Liver (tissue), 9 donors: Measurements from ENCODE around the gene KLC3. TPM values are rescaled to one million over a fixed set of nuclear protein-coding genes. Genes with fewer than 3 reads are reported as not detected.

Source experiments
- DNase-seq: peaks from one replicate; pipeline ENCODE4 v3.0.0-alpha.2; 2017; ENCODE audit warnings: low spot score
- H3K27ac ChIP-seq, 2 donors: one replicate each; pipeline ENCODE4 v1.7.0; 2013; ENCODE audit warnings: inconsistent platforms in 2 of 2, low read length in 2 of 2, control low read depth in 1 of 2, low read depth in 1 of 2, mild to moderate bottlenecking in 1 of 2
- H3K27me3 ChIP-seq, 4 donors: one replicate each; pipeline versions ENCODE4 v1.6.1 to v1.7.0; 2013; ENCODE audit warnings: low read length in 3 of 4, inconsistent platforms in 1 of 4, mild to moderate bottlenecking in 1 of 4, moderate library complexity in 1 of 4; ENCODE audit not compliant: control insufficient read depth in 4 of 4, insufficient read depth in 4 of 4
- H3K36me3 ChIP-seq, 4 donors: one replicate each; pipeline versions ENCODE4 v1.6.1 to v1.7.0; 2013; ENCODE audit warnings: low read length in 3 of 4, mild to moderate bottlenecking in 3 of 4, low read depth in 1 of 4, moderate library complexity in 1 of 4; ENCODE audit not compliant: control insufficient read depth in 4 of 4, insufficient read depth in 3 of 4
- H3K4me1 ChIP-seq, 4 donors: one replicate each; pipeline versions ENCODE4 v1.6.1 to v1.7.0; 2013; ENCODE audit warnings: low read length in 3 of 4, mild to moderate bottlenecking in 3 of 4, moderate library complexity in 1 of 4; ENCODE audit not compliant: control insufficient read depth in 4 of 4, insufficient read depth in 4 of 4
- H3K4me3 ChIP-seq, 3 donors: one replicate each; pipeline versions ENCODE4 v1.6.1 to v1.7.0; 2013; ENCODE audit warnings: low read length in 3 of 3, control low read depth in 1 of 3, low read depth in 1 of 3, mild to moderate bottlenecking in 1 of 3
- H3K9ac ChIP-seq, 2 donors: one replicate each; pipeline ENCODE4 v1.7.0; 2013; ENCODE audit warnings: low read length in 2 of 2, mild to moderate bottlenecking in 2 of 2, moderate library complexity in 2 of 2, control low read depth in 1 of 2, low read depth in 1 of 2
- H3K9me3 ChIP-seq, 4 donors: one replicate each; pipeline versions ENCODE4 v1.6.1 to v1.7.0; 2013; ENCODE audit warnings: low read length in 3 of 4; ENCODE audit not compliant: control insufficient read depth in 4 of 4
- EGR1 ChIP-seq, 2 donors: IDR thresholded peaks; 2 replicates each; pipeline ENCODE4 v1.6.1; 2016 to 2018; ENCODE audit warnings: antibody characterized with exemption in 2 of 2, low read depth in 2 of 2
- FOXA1 ChIP-seq: IDR thresholded peaks from 2 replicates; pipeline ENCODE4 v1.6.1; 2016; ENCODE audit warnings: antibody characterized with exemption
- FOXA2 ChIP-seq: IDR thresholded peaks from 2 replicates; pipeline ENCODE4 v1.6.1; 2016; ENCODE audit warnings: antibody characterized with exemption
- GABPA ChIP-seq, 2 donors: IDR thresholded peaks in 1 of 2; conservative IDR thresholded peaks in 1 of 2; 2 replicates each; pipeline ENCODE4 v1.6.1; 2016; ENCODE audit warnings: antibody characterized with exemption in 2 of 2, mild to moderate bottlenecking in 1 of 2, moderate library complexity in 1 of 2
- HNF4A ChIP-seq, 2 donors: conservative IDR thresholded peaks; 2 replicates each; pipeline ENCODE4 v1.6.1; 2016; ENCODE audit warnings: antibody characterized with exemption in 2 of 2, mild to moderate bottlenecking in 2 of 2
- HNF4G ChIP-seq: IDR thresholded peaks from 2 replicates; pipeline ENCODE4 v1.6.1; 2016; ENCODE audit warnings: antibody characterized with exemption
- JUND ChIP-seq, 2 donors: IDR thresholded peaks; 2 replicates each; pipeline ENCODE4 v1.6.1; 2016; ENCODE audit warnings: antibody characterized with exemption in 2 of 2
- MAX ChIP-seq: IDR thresholded peaks from 2 replicates; pipeline ENCODE4 v1.6.1; 2016; ENCODE audit warnings: antibody characterized with exemption
- NR2F2 ChIP-seq: IDR thresholded peaks from 2 replicates; pipeline ENCODE4 v1.6.1; 2016; ENCODE audit warnings: antibody characterized with exemption
- RAD21 ChIP-seq, 2 donors: IDR thresholded peaks; 2 replicates each; pipeline ENCODE4 v1.6.1; 2016; ENCODE audit warnings: antibody characterized with exemption in 2 of 2, mild to moderate bottlenecking in 2 of 2
- RXRA ChIP-seq, 2 donors: IDR thresholded peaks; 2 replicates each; pipeline ENCODE4 v1.6.1; 2017 to 2018; ENCODE audit warnings: antibody characterized with exemption in 2 of 2, mild to moderate bottlenecking in 1 of 2
- SP1 ChIP-seq: IDR thresholded peaks from 2 replicates; pipeline ENCODE4 v1.6.1; 2018; ENCODE audit warnings: antibody characterized with exemption, mild to moderate bottlenecking
- TAF1 ChIP-seq: conservative IDR thresholded peaks from 2 replicates; pipeline ENCODE4 v1.6.1; 2016; ENCODE audit warnings: antibody characterized with exemption, mild to moderate bottlenecking
- YY1 ChIP-seq: IDR thresholded peaks from 2 replicates; pipeline ENCODE4 v1.6.1; 2016; ENCODE audit warnings: antibody characterized with exemption, mild to moderate bottlenecking
- WGBS: extraction: QIAGEN DNeasy Blood & Tissue Kit; methylation state at CpG from one replicate; pipeline ENCODE4 v1.1.7; 2013; 5-methylcytosine and 5-hydroxymethylcytosine counted together
- polyA plus RNA-seq, 2 donors: library from polyadenylated mRNA; stranded (reverse) in 1 of 2; unstranded in 1 of 2; fragments of 200-250 nt in 1 of 2; fragments of >200 nt in 1 of 2; fragmentation: Nextera tagmentation in 1 of 2; extraction: Ambion mirVana in 1 of 2; gene quantifications; one replicate each; pipeline versions ENCODE4 v1.2.1 to v1.2.3, GENCODE V29; 2013 to 2015
- total RNA-seq, 2 donors: library from RNA; depleted of rRNA; stranded (reverse); fragments of >200 nt; gene quantifications; one replicate each; pipeline ENCODE4 v1.2.3, GENCODE V29; 2014
- TF ChIP-seq, protein P1 (sequence below): IDR thresholded peaks from 2 replicates; pipeline ENCODE4 v1.6.1; 2016; ENCODE audit warnings: antibody characterized with exemption
- TF ChIP-seq, protein P2 (sequence below): fragments of 150-350 bp; IDR thresholded peaks from 2 replicates; pipeline ENCODE4 v1.5.1; 2017; ENCODE audit warnings: improper control_type of control experiment, low read depth, low read length; ENCODE audit not compliant: missing input control
- TF ChIP-seq, protein P3 (sequence below): IDR thresholded peaks from 2 replicates; pipeline ENCODE4 v1.6.1; 2016; ENCODE audit warnings: antibody characterized with exemption
- TF ChIP-seq, protein P4 (sequence below): IDR thresholded peaks from 2 replicates; pipeline ENCODE4 v1.6.1; 2016; ENCODE audit warnings: antibody characterized with exemption, mild to moderate bottlenecking
- donor health status: healthy.
- donor health status: healthy.
- donor health status: healthy.
- donor health status: healthy.
- donor health status: healthy.

Gene KLC3
- total and polyA plus RNA-seq, 4 donors = 0.08 to 1.3 (median 0.08) TPM; not detected in 1

DNA sequence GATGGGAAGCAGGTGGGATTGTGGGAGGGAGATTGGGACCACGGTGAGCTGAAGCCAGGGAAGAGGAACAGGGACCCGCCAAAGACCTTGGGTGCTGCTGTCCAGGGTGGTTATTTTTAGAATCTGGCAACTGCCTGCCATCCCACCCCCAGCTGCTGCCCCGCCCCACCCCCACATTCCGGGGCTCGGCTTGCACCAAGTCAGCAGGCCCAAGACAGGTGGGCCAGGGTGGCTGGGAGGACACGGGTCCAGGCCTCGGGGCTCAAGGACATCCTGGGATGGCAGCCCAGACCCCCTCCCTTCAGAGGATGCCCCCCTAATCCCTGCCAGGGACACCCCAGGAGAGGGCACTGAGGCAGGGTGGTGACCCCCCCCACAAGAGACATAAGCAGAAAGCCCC, 18.7 kb upstream of the KLC3 start:
- Histone ChIP-seq H3K4me1 (peaks cover 2 to 12% (median 10%) of the 10 kb centered on the region in 4 donors), H3K4me3 (no peak overlapping the region), H3K9me3 (no peaks in the 10 kb centered on the region), H3K9ac (no peak overlapping the region), H3K27me3 (peaks cover 0 to 3% (median 0%) of the 10 kb centered on the region in 4 donors), H3K36me3 (no peaks in the 10 kb centered on the region), H3K27ac (no peak overlapping the region)
- WGBS = 84% methylated on average over 7 of the region's 7 CpGs
- TF ChIP-seq SP1 = no peak
- TF ChIP-seq TAF1 = no peak
- TF ChIP-seq MAX = no peak
- TF ChIP-seq, protein P1, sequence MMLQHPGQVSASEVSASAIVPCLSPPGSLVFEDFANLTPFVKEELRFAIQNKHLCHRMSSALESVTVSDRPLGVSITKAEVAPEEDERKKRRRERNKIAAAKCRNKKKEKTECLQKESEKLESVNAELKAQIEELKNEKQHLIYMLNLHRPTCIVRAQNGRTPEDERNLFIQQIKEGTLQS = no peak
- TF ChIP-seq, protein P2, sequence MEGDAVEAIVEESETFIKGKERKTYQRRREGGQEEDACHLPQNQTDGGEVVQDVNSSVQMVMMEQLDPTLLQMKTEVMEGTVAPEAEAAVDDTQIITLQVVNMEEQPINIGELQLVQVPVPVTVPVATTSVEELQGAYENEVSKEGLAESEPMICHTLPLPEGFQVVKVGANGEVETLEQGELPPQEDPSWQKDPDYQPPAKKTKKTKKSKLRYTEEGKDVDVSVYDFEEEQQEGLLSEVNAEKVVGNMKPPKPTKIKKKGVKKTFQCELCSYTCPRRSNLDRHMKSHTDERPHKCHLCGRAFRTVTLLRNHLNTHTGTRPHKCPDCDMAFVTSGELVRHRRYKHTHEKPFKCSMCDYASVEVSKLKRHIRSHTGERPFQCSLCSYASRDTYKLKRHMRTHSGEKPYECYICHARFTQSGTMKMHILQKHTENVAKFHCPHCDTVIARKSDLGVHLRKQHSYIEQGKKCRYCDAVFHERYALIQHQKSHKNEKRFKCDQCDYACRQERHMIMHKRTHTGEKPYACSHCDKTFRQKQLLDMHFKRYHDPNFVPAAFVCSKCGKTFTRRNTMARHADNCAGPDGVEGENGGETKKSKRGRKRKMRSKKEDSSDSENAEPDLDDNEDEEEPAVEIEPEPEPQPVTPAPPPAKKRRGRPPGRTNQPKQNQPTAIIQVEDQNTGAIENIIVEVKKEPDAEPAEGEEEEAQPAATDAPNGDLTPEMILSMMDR = no peak
- TF ChIP-seq HNF4A (conservative IDR thresholded peaks at IDR 0.05) = no peak
- TF ChIP-seq JUND (IDR thresholded peaks at IDR 0.05) = no peak
- TF ChIP-seq, protein P3, sequence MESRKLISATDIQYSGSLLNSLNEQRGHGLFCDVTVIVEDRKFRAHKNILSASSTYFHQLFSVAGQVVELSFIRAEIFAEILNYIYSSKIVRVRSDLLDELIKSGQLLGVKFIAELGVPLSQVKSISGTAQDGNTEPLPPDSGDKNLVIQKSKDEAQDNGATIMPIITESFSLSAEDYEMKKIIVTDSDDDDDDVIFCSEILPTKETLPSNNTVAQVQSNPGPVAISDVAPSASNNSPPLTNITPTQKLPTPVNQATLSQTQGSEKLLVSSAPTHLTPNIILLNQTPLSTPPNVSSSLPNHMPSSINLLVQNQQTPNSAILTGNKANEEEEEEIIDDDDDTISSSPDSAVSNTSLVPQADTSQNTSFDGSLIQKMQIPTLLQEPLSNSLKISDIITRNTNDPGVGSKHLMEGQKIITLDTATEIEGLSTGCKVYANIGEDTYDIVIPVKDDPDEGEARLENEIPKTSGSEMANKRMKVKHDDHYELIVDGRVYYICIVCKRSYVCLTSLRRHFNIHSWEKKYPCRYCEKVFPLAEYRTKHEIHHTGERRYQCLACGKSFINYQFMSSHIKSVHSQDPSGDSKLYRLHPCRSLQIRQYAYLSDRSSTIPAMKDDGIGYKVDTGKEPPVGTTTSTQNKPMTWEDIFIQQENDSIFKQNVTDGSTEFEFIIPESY = no peak
- TF ChIP-seq FOXA1 = no peak
- no peak for TF ChIP-seq RXRA (IDR thresholded peaks at IDR 0.05)
- TF ChIP-seq YY1 = no peak
- no peak for TF ChIP-seq NR2F2
- no peak for TF ChIP-seq GABPA (IDR thresholded peaks at IDR 0.05 in 1 of 2, conservative IDR thresholded peaks at IDR 0.05 in 1 of 2)
- TF ChIP-seq RAD21 (IDR thresholded peaks at IDR 0.05) = no peak
- TF ChIP-seq FOXA2 = no peak
- TF ChIP-seq HNF4G = no peak
- no peak for TF ChIP-seq EGR1 (IDR thresholded peaks at IDR 0.05; ENCODE audit: low read depth in 2 of 2)
- TF ChIP-seq, protein P4, sequence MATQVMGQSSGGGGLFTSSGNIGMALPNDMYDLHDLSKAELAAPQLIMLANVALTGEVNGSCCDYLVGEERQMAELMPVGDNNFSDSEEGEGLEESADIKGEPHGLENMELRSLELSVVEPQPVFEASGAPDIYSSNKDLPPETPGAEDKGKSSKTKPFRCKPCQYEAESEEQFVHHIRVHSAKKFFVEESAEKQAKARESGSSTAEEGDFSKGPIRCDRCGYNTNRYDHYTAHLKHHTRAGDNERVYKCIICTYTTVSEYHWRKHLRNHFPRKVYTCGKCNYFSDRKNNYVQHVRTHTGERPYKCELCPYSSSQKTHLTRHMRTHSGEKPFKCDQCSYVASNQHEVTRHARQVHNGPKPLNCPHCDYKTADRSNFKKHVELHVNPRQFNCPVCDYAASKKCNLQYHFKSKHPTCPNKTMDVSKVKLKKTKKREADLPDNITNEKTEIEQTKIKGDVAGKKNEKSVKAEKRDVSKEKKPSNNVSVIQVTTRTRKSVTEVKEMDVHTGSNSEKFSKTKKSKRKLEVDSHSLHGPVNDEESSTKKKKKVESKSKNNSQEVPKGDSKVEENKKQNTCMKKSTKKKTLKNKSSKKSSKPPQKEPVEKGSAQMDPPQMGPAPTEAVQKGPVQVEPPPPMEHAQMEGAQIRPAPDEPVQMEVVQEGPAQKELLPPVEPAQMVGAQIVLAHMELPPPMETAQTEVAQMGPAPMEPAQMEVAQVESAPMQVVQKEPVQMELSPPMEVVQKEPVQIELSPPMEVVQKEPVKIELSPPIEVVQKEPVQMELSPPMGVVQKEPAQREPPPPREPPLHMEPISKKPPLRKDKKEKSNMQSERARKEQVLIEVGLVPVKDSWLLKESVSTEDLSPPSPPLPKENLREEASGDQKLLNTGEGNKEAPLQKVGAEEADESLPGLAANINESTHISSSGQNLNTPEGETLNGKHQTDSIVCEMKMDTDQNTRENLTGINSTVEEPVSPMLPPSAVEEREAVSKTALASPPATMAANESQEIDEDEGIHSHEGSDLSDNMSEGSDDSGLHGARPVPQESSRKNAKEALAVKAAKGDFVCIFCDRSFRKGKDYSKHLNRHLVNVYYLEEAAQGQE = no peak
- no peak for DNase-seq
